Measurements from ENCODE around the gene P2RY14. TPM values are rescaled to one million over a fixed set of nuclear protein-coding genes. Genes with fewer than 3 reads are reported as not detected.

P2RY14 gene
- total and polyA plus RNA-seq, 10 of the 15 experiments (the other 5 are each of a cell fraction or from before 2014, with no cell fraction given) = 0.06 to 0.37 (median 0.28) TPM; not detected in 7

DNA sequence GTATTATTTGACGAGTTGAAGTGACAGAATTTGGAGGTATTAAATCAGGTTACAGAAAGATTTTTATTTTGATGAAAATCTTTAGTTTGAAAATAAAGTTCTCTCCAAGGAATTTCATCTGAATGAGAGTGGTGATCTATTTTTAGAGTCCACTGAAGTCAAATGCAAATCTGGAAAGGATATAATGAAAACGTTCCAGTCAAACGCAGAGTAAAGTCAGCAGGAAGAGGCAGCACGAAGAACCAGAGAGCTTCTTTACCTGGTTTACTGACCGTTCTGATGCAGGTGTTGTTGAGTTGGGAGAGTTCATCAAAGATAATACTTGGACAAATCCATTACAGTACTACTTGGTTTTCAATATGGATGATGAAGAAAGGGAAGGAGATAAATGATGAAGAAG, 8.7 kb downstream of the P2RY14 start (continued):
- no peak for TF ChIP-seq MYB (IDR thresholded peaks at IDR 0.05; ENCODE audit: borderline replicate concordance, low read depth, low read length)
- TF ChIP-seq, protein P1, sequence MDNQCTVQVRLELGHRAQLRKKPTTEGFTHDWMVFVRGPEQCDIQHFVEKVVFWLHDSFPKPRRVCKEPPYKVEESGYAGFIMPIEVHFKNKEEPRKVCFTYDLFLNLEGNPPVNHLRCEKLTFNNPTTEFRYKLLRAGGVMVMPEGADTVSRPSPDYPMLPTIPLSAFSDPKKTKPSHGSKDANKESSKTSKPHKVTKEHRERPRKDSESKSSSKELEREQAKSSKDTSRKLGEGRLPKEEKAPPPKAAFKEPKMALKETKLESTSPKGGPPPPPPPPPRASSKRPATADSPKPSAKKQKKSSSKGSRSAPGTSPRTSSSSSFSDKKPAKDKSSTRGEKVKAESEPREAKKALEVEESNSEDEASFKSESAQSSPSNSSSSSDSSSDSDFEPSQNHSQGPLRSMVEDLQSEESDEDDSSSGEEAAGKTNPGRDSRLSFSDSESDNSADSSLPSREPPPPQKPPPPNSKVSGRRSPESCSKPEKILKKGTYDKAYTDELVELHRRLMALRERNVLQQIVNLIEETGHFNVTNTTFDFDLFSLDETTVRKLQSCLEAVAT (IDR thresholded peaks at IDR 0.05) = no peak
- no peak for TF ChIP-seq SIX5 (IDR thresholded peaks at IDR 0.05; ENCODE audit: low read depth, low read length, severe bottlenecking)

DNA sequence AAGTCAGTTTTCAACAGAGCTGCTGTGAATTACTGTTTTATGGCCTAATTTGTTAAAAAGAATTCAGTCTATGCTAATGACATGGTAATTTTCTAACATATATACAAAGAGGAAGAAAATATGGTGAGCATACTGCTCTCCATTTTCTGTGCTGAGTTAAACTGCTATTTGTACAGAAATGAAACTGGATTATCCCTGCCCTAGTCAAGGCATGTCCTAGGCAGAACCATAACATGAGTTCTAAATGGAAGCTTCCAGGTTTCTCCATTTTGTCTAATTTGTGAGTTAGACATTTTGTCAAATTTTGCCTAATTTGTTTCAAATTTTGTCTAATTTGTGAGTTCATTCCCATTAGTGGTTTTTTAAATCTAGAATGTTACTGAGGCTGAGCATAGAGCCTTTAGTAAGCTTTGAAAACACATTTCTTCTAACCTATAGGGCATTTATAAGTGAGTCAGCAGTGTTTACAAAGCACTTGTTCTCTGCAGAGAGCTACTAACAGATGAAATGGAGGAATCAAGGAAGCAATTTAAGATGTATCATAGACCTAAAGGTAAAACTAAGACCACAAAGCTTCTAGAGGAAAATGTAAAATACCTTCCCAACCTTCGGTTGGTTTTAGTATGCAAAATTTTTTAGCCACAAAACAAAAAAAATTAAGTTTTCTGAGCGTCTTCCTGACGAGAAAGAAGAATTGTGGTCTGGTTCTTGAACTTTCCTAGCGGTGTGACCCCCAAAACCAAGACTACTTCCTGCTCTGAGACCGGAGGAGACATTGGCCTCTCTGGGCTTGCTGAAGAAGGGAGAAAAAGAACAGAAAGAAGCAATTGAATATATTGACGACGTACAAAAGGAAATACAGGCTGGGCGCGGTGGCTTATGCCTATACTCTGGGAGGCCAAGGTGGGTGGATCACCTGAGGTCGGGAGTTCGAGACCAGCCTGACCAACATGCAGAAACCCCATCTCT, 9.8 kb downstream of the P2RY14 start:
- Histone ChIP-seq H2AFZ (ENCODE audit: control insufficient read depth, low read depth, low read length) (no peak overlapping the region), H3K79me2 (ENCODE audit: control insufficient read depth, insufficient read depth, low read length) (no peaks in the 10 kb centered on the region), H4K20me1 (ENCODE audit: control insufficient read depth, insufficient read depth) (no peaks in the 10 kb centered on the region), H3K4me1 (ENCODE audit: control insufficient read depth, insufficient read depth, low read length) (peaks cover 7% of the 10 kb centered on the region; the same call in 1 of the 2 replicates), H3K36me3 (ENCODE audit: control insufficient read depth in 2 of 2, insufficient read depth in 2 of 2, low read length in 1 of 2) (no peaks in the 10 kb centered on the region), H3K4me2 (ENCODE audit: control insufficient read depth, insufficient read depth) (peak overlapping the region; percentile 4; the same call in 1 of the 2 replicates), H3K9me3 (replicated peaks; ENCODE audit: control insufficient read depth, insufficient read depth, low read length) (no peaks in the 10 kb centered on the region), H3K27ac (ENCODE audit: control insufficient read depth, insufficient read depth) (no peak overlapping the region), H3K9ac (ENCODE audit: control insufficient read depth, insufficient read depth, low read length) (no peak overlapping the region), H3K27me3 (replicated peaks in 1 of 2; ENCODE audit: control insufficient read depth in 2 of 2, insufficient read depth in 2 of 2, low read length in 1 of 2) (no peaks in the 10 kb centered on the region), H3K4me3 (no peak overlapping the region)
- 8% methylated on average over 11 of the region's 11 CpGs for WGBS (ENCODE audit: insufficient coverage, insufficient replicate concordance, low lambda C conversion rate, missing lambda C conversion rate)
- intact Hi-C loops (cut with micrococcal nuclease; ENCODE audit: unreplicated experiment) (no loop called here), in situ Hi-C loops (cut with MboI) (no loop called here)
- ChIA-PET POLR2A (no interaction called here), SMC1A (ENCODE audit: uncharacterized antibody, unreplicated experiment) (interaction anchor here (0.7 to 3.4 kb wide), 11 partner anchors 9 to 101 kb away, joined by 3 to 21 read pairs (median 5); partner anchors contain the start of gene P2RY14), RAD21 (ENCODE audit: unreplicated experiment) (interaction anchor here (1.0 to 2.1 kb wide), 3 partner anchors 10 to 38 kb away, joined by 4 to 9 read pairs (median 6); partner anchors contain the start of gene P2RY14), CTCF (interaction anchor here (1.0 to 3.1 kb wide), 9 partner anchors 9 to 112 kb away, joined by 3 to 18 read pairs (median 6); no protein-coding TSS in a partner anchor)
- DNase-seq (ENCODE audit: low read depth, low spot score) (no peak), ATAC-seq (peak; percentile 37), FAIRE-seq (peak; percentile 62)
- no TSS peak for BruUV-seq (replicated peaks)
- TF ChIP-seq POU2F2 (IDR thresholded peaks at IDR 0.05; ENCODE audit: borderline replicate concordance, low read depth, low read length) (0 out of 3 replicates have a peak, but pooled peaks have one; percentile 21), RUNX3 (IDR thresholded peaks at IDR 0.05; ENCODE audit: low read length) (peak; percentile 91), SMC3 (IDR thresholded peaks at IDR 0.05; ENCODE audit: borderline replicate concordance, low read length) (no peak), IKZF2 (IDR thresholded peaks at IDR 0.05) (0 out of 4 replicates have a peak, but pooled peaks have one; percentile 17 to 21), EZH2 (IDR thresholded peaks at IDR 0.05; ENCODE audit: borderline replicate concordance, control insufficient read depth, low read depth, low read length) (no peak), HDGF (IDR thresholded peaks at IDR 0.05) (no peak), BACH1 (IDR thresholded peaks at IDR 0.05; ENCODE audit: borderline replicate concordance) (no peak), NFIC (IDR thresholded peaks at IDR 0.05; ENCODE audit: low read depth, low read length) (peak; percentile 66), BMI1 (IDR thresholded peaks at IDR 0.05; ENCODE audit: borderline replicate concordance) (no peak), ATF7 (IDR thresholded peaks at IDR 0.05; ENCODE audit: low read depth) (no peak), EED (IDR thresholded peaks at IDR 0.05; ENCODE audit: low read depth) (0 out of 2 replicates have a peak, but pooled peaks have one; percentile 25), NR2F1 (conservative IDR thresholded peaks at IDR 0.05) (0 out of 2 replicates have a peak, but pooled peaks have one; percentile 38)
- TF ChIP-seq, protein P2, sequence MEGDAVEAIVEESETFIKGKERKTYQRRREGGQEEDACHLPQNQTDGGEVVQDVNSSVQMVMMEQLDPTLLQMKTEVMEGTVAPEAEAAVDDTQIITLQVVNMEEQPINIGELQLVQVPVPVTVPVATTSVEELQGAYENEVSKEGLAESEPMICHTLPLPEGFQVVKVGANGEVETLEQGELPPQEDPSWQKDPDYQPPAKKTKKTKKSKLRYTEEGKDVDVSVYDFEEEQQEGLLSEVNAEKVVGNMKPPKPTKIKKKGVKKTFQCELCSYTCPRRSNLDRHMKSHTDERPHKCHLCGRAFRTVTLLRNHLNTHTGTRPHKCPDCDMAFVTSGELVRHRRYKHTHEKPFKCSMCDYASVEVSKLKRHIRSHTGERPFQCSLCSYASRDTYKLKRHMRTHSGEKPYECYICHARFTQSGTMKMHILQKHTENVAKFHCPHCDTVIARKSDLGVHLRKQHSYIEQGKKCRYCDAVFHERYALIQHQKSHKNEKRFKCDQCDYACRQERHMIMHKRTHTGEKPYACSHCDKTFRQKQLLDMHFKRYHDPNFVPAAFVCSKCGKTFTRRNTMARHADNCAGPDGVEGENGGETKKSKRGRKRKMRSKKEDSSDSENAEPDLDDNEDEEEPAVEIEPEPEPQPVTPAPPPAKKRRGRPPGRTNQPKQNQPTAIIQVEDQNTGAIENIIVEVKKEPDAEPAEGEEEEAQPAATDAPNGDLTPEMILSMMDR (IDR thresholded peaks at IDR 0.05 in 2 of 3, conservative IDR thresholded peaks at IDR 0.05 in 1 of 3; ENCODE audit: control insufficient read depth in 2 of 3, extremely low read depth in 1 of 3, insufficient read depth in 1 of 3, low read depth in 3 of 3, low read length in 3 of 3) = no peak
- TF ChIP-seq, protein P3, sequence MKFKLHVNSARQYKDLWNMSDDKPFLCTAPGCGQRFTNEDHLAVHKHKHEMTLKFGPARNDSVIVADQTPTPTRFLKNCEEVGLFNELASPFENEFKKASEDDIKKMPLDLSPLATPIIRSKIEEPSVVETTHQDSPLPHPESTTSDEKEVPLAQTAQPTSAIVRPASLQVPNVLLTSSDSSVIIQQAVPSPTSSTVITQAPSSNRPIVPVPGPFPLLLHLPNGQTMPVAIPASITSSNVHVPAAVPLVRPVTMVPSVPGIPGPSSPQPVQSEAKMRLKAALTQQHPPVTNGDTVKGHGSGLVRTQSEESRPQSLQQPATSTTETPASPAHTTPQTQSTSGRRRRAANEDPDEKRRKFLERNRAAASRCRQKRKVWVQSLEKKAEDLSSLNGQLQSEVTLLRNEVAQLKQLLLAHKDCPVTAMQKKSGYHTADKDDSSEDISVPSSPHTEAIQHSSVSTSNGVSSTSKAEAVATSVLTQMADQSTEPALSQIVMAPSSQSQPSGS (IDR thresholded peaks at IDR 0.05; ENCODE audit: low read length) = peak; percentile 42; the same call in 1 of the 2 replicates

All from GM12878 (cell line).